ENCODE data around the gene DCANP1. TPM values are rescaled to one million over a fixed set of nuclear protein-coding genes. Genes with fewer than 3 reads are reported as not detected.

The DCANP1 gene
- total and polyA plus RNA-seq, 9 of the 15 experiments (the other 6 are each of a cell fraction or from before 2014, with no cell fraction given) = not detected

DNA sequence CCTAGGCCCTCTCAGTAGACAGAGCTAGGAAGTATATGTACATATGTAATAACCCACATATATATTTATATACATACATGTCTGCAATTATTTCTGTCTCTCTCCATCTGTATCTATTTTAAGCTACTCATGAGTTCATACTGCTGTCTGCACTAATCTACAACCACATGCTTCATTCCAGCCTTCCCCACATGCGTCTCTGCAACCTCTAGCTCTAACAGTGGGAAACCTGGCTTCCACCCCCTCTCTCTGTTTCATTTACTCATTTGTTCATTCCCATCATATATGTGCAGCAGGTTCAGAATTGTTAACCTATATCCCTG, 23.3 kb downstream of the DCANP1 start:
- Histone ChIP-seq H4K20me1 (replicated peaks; ENCODE audit: control insufficient read depth, insufficient read depth, low read length) (no peaks in the 10 kb centered on the region), H3K9ac (ENCODE audit: insufficient read depth in 1 of 2, low read depth in 2 of 2, low read length in 2 of 2) (no peak overlapping the region), H3K36me3 (ENCODE audit: control insufficient read depth, insufficient read depth, low read length) (no peaks in the 10 kb centered on the region), H3K4me2 (ENCODE audit: insufficient read depth, low read length) (no peak overlapping the region), H3K9me3 (replicated peaks; ENCODE audit: control insufficient read depth, insufficient read depth, low read depth, low read length) (peaks cover 7% of the 10 kb centered on the region), H3K27ac (ENCODE audit: extremely low read depth, low read depth, low read length) (no peak overlapping the region), H3K4me1 (replicated peaks in 1 of 2; ENCODE audit: control insufficient read depth in 2 of 2, insufficient read depth in 2 of 2, low read length in 2 of 2) (peaks cover 0 to 11% of the 10 kb centered on the region in 2 experiments; a peak in 3 of 5 replicates), H3K27me3 (ENCODE audit: control insufficient read depth in 2 of 2, insufficient read depth in 2 of 2, low read length in 2 of 2) (no peaks in the 10 kb centered on the region), H2AFZ (ENCODE audit: low read depth, low read length) (peak overlapping the region; percentile 60; the same call in 1 of the 2 replicates), H3K79me2 (ENCODE audit: control insufficient read depth, insufficient read depth, low read length) (no peaks in the 10 kb centered on the region), H3K4me3 (no peak overlapping the region), H3K9me1 (ENCODE audit: control insufficient read depth, insufficient read depth, low read length) (no peaks in the 10 kb centered on the region)
- CTCF ChIA-PET (ENCODE audit: low intra/inter-chr PET ratio) = no interaction called here
- ATAC-seq (no peak), FAIRE-seq (no peak), DNase-seq (ENCODE audit: extremely low read depth in 1 of 4, low spot score in 3 of 4) (no peak)
- in situ Hi-C loops (cut with MboI) = no loop called here
- intact Hi-C loops (cut with micrococcal nuclease) = loop anchor here (10.0 kb wide), 1 partner anchor 219 kb away; no protein-coding TSS in a partner anchor
- no TSS peak for BruUV-seq (replicated peaks)
- no peak for TF ChIP-seq ARID2 (IDR thresholded peaks at IDR 0.05)
- no peak for TF ChIP-seq HNRNPH1 (optimal IDR thresholded peaks at IDR 0.05; ENCODE audit: low read depth, low read length)
- TF ChIP-seq NCOA2 (IDR thresholded peaks at IDR 0.05; ENCODE audit: partially characterized antibody in 2 of 2) = no peak
- TF ChIP-seq ARHGAP35 (IDR thresholded peaks at IDR 0.05; ENCODE audit: partially characterized antibody) = no peak
- no peak for TF ChIP-seq ZNF217 (CRISPR knock-in tag; IDR thresholded peaks at IDR 0.05)
- no peak for TF ChIP-seq ZNF212 (CRISPR knock-in tag; IDR thresholded peaks at IDR 0.05)
- no peak for TF ChIP-seq MLLT1 (IDR thresholded peaks at IDR 0.05)
- TF ChIP-seq TAF9B (IDR thresholded peaks at IDR 0.05; ENCODE audit: partially characterized antibody) = no peak
- no peak for TF ChIP-seq SAFB2 (IDR thresholded peaks at IDR 0.05; ENCODE audit: borderline replicate concordance, low read depth, low read length, severe bottlenecking)
- POLR2A ChIA-PET = interaction anchor here (1.1 kb wide), 1 partner anchor 10 kb away, joined by 6 read pairs; no protein-coding TSS in a partner anchor
- WGBS (ENCODE audit: insufficient coverage, low coverage, missing lambda C conversion rate) = 76% methylated on average over 1 of the region's 1 CpG
